AG04450 (cell line): Measurements from ENCODE around the gene BMPR1B. TPM values are rescaled to one million over a fixed set of nuclear protein-coding genes. Genes with fewer than 3 reads are reported as not detected.

Experiments used
- CTCF ChIA-PET: fragments of 300-600, 350-600 bp; formaldehyde crosslinking; extraction: SDS; loops from one replicate; lab custom pipeline; 2022; ENCODE audit warnings: antibody characterized with exemption, inconsistent platforms; lab: Charles Lee
- POLR2A ChIA-PET: fragments of 350-600 bp; formaldehyde crosslinking; extraction: SDS; loops from one replicate; lab custom pipeline; 2021; ENCODE audit warnings: antibody characterized with exemption, inconsistent platforms; lab: Yijun Ruan, JAX
- DNase-seq: peaks from one replicate; pipeline ENCODE4 v3.0.0-alpha.2; 2011; ENCODE audit warnings: low read depth, low spot score
- H3K27ac ChIP-seq: one replicate; pipeline ENCODE4 v1.5.1; 2012; ENCODE audit warnings: low read depth, low read length, control low read depth
- H3K27me3 ChIP-seq: one replicate; pipeline ENCODE4 v1.6.0; 2012; ENCODE audit warnings: low read length; ENCODE audit not compliant: control insufficient read depth, insufficient read depth
- H3K4me3 ChIP-seq: 2 replicates; pipeline ENCODE4 v1.5.1; 2011; ENCODE audit warnings: mild to moderate bottlenecking, low read depth, low read length, control low read depth
- H3K9me3 ChIP-seq: 2 replicates; pipeline ENCODE4 v1.5.1; 2012; ENCODE audit warnings: low read length; ENCODE audit not compliant: control insufficient read depth, insufficient read depth
- polyA plus RNA-seq: library from polyadenylated mRNA; depleted of rRNA; stranded (reverse); fragments of >200 nt; gene quantifications from 2 replicates; pipeline ENCODE4 v1.2.3, GENCODE V29; 2011
- TF ChIP-seq, protein P1 (sequence below): IDR thresholded peaks from 2 replicates; pipeline ENCODE4 v1.5.1; 2011; ENCODE audit warnings: low read depth, low read length, control low read depth, inconsistent platforms

Gene BMPR1B
- polyA plus RNA-seq, 1 experiment: 0.42 TPM

DNA sequence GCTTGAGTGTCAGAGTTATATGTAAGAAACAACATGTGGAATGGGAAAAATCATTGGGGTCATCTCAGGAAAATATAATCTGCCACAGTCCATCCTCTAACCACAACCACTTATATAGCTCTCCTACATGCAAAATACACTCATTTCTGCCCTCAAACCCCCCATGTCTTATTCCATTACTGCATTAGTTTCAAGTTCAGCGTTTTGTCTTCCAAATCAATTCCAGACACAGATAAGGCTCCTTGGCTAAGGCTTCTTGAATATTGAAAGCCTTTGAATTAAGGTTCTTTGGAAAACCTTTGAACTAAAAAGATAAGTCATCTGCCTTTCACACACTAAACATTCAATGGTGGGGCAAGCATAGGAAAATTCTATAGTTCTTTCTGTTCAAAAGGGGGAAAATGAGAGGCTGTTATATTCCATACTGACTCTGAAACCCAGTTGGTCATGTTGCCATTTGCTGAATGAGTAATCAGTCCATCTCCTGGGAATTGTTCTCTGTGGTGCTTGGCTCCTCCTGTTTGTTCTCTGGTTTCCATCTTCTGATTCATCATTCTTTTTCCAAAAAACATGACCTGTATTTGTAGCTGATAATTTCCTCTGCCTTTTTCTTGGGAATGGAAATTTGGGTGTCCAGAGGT is 218.7 kb downstream of the BMPR1B start:
- H3K4me3 ChIP-seq: no peak overlapping the region
- H3K27ac ChIP-seq: no peak overlapping the region
- DNase-seq: no peak
- H3K27me3 ChIP-seq: no peaks in the 10 kb centered on the region
- ChIA-PET POLR2A (no interaction called here), CTCF (interaction anchor here (0.7 kb wide), 1 partner anchor 261 kb away, joined by 5 read pairs; no protein-coding TSS in a partner anchor)
- H3K9me3 ChIP-seq: no peaks in the 10 kb centered on the region
- TF ChIP-seq, protein P1, sequence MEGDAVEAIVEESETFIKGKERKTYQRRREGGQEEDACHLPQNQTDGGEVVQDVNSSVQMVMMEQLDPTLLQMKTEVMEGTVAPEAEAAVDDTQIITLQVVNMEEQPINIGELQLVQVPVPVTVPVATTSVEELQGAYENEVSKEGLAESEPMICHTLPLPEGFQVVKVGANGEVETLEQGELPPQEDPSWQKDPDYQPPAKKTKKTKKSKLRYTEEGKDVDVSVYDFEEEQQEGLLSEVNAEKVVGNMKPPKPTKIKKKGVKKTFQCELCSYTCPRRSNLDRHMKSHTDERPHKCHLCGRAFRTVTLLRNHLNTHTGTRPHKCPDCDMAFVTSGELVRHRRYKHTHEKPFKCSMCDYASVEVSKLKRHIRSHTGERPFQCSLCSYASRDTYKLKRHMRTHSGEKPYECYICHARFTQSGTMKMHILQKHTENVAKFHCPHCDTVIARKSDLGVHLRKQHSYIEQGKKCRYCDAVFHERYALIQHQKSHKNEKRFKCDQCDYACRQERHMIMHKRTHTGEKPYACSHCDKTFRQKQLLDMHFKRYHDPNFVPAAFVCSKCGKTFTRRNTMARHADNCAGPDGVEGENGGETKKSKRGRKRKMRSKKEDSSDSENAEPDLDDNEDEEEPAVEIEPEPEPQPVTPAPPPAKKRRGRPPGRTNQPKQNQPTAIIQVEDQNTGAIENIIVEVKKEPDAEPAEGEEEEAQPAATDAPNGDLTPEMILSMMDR: no peak

DNA sequence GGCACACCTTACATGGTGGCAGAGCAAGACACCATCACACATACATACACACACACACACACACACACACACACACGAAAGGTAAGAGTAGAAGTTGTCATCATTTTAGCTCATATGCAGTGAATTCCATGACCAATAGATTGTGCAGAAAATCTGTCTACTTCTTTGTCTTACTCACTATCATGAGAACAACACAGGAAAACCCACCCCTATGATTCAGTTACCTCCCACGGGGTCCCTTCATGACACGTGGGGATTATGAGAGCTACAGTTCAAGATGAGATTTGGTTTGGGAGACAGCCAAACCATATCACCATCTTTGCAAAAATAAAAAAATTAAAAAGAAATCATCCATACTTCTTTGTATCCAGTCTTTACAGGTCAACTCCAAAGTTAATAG is 221.1 kb downstream of the BMPR1B start:
- Histone ChIP-seq H3K9me3 (no peaks in the 10 kb centered on the region), H3K27ac (no peak overlapping the region), H3K27me3 (no peaks in the 10 kb centered on the region), H3K4me3 (no peak overlapping the region)
- ChIA-PET CTCF (no interaction called here), POLR2A (no interaction called here)
- DNase-seq: no peak
- TF ChIP-seq, protein P1: no peak

DNA sequence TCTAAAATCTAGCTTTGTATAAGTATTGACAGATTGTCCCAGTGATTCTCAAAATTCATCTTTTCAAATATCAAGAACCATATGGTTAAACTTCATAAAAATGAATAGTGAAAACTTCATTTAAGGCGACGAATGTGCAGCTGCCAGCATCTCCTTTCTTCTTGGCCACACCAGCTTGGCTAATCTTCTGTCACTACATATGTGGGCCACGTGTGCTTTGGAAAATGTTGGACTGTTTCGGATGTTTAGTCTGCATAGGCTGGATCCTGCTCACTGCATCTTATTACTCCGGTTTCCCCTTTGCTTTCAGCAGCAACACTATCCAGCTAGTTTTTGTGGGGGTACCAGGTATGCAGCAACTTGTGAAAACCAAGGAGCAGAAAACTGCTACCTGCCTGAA is 221.9 kb downstream of the BMPR1B start:
- no peak for DNase-seq
- H3K9me3 ChIP-seq: no peaks in the 10 kb centered on the region
- H3K27ac ChIP-seq: no peak overlapping the region
- no peak overlapping the region for H3K4me3 ChIP-seq
- ChIA-PET POLR2A (no interaction called here), CTCF (no interaction called here)
- TF ChIP-seq, protein P1: no peak
- H3K27me3 ChIP-seq: no peaks in the 10 kb centered on the region

DNA sequence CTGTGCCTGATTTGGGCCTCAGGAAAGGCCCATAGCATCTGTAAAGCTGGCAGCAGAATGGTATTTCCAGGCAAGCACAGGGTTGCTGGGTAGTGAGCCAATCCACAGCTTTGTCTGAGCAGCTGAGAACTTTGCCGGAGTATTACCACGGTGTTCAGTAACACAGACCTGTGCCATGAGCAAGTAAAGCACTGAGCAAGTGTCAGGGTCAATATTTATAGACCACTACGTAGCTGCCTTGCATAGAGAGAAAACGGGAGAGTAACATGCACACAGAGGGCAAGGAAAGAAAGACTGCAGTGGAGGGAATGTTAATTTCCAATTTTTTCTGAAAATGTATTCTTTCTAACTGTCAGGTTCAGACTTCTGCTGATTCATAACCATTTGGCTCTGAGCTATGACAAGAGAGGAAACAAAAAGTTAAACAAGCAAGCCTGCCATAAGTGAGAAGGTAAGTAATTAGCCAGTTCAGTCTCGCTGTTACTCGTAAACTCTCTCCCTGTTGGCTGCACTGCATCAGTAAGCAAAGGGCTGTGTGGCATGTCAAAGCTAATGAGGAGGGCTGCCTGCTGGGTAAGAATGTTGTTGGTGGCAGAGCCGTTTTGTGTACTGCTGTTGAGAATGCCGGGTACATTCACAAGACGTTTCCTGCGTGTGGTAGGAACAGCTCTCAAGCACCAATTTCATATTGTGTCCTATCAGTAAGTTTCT is 238.1 kb downstream of the BMPR1B start:
- Histone ChIP-seq H3K27me3 (no peaks in the 10 kb centered on the region), H3K9me3 (no peaks in the 10 kb centered on the region), H3K27ac (no peak overlapping the region), H3K4me3 (no peak overlapping the region; the same call in 1 of the 2 replicates)
- TF ChIP-seq, protein P1: no peak
- no peak for DNase-seq
- CTCF ChIA-PET: no interaction called here
- POLR2A ChIA-PET: no interaction called here

DNA sequence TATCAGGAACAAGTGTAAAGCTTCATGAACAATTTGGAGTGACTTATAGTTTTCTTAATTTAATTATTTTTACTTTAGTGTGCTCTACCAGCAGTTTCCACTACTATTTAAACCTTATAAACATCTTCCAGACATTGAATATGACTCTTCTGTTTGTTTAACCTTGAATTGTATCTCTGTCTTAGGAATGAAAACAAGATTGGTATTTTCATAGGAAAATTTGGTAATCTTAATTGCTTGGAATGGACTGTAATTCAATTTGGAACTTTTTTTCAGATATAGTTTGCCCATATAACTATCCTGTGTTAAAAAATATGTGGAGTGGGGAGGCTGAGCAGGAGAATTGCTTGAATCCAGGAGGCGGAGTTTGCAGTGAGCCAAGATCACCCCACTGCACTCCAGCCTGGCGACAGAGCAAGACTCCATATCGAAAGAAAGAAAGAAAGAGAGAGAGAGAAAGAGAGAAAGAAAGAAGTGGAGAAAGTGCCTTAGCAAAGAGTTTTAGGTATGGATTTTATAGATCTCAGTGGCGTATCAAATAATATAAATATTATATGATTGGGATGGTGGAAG is 242.4 kb downstream of the BMPR1B start:
- no peaks in the 10 kb centered on the region for H3K27me3 ChIP-seq
- POLR2A ChIA-PET: no interaction called here
- no peak for DNase-seq
- TF ChIP-seq, protein P1: no peak
- H3K9me3 ChIP-seq: no peaks in the 10 kb centered on the region
- no peak overlapping the region for H3K27ac ChIP-seq
- CTCF ChIA-PET: interaction anchor here (1.1 kb wide), 1 partner anchor 12 kb away, joined by 3 read pairs; no protein-coding TSS in a partner anchor
- no peak overlapping the region for H3K4me3 ChIP-seq
